SH-SY5Y (cell line): ENCODE data around the gene MPZL1.

Experiments used
- GATA2 ChIP-seq: IDR thresholded peaks from 2 replicates; pipeline ENCODE4 v1.6.1; 2011; ENCODE audit warnings: mild to moderate bottlenecking, low read depth, low read length
- GATA3 ChIP-seq: IDR thresholded peaks from 2 replicates; pipeline ENCODE4 v1.6.1; 2011; ENCODE audit warnings: low read depth, mild to moderate bottlenecking, low read length, moderate library complexity

Gene MPZL1

DNA sequence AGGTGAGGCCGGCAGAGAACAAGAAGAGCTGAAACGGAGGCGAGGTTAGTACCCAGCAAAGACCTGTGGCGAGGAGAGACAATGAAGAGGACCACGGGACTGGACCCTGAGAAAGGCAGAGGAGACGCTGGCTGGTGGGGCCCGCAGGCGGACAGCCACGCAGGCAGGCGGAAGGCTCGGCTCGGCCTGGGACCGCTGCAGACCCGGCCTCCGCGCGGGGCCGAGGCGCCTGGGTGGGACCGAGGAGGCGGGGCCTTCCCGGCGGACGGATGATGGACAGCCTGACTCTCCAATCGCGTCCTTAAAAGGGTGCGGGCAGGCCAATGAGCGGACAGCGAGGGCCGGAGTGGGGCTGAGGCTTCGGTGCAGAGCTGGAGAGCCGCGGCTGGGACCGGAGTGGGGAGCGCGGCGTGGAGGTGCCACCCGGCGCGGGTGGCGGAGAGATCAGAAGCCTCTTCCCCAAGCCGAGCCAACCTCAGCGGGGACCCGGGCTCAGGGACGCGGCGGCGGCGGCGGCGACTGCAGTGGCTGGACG lies at the start of gene MPZL1:
Gene MPZL1, plus strand, starts transcription at position 366 of the 535 bp plus-strand sequence. CDS start 170 bp downstream, outside the sequence.
- no peak for TF ChIP-seq GATA3
- no peak for TF ChIP-seq GATA2

DNA sequence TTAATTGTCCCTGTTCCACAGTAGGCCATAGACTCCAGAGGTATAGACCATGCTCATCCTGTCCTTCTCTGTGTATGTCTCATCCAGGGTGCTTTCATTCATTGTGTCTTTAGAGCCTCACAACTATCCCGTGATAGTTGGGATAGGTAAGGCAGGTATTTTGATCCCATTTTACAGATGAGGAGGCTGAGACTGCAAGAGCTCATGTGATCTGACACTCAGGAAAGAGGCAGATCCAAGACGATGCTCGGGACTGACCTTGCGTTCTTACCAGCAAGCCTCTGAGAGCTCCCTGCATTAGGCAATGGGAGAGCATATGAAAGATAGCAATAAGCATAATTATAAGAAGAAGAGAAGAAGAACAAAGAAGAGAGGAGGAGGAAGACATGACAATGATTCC lies 49.0 kb upstream of the MPZL1 start:
- TF ChIP-seq GATA2 (no peak), GATA3 (no peak)

DNA sequence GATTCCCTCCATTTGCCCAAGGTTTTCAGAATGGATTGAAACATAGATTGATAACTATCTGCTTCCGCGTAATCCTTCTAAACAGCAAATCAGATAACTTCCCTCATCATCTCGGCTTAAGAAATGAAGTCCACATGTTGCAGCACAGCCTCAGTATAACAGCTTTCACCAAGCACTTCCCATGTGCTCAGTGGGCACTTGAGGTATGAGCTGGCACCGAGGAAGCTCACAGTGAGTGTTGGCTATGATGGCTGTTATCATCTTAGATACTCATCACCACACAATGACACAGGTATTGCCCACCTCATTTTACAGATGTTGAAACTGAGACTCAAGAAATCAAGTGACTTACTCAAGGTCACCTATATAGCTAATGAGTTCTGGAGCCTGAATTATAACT lies 48.5 kb upstream of the MPZL1 start:
- no peak for TF ChIP-seq GATA3
- TF ChIP-seq GATA2, result no peak; the same call in 1 of the 2 replicates

DNA sequence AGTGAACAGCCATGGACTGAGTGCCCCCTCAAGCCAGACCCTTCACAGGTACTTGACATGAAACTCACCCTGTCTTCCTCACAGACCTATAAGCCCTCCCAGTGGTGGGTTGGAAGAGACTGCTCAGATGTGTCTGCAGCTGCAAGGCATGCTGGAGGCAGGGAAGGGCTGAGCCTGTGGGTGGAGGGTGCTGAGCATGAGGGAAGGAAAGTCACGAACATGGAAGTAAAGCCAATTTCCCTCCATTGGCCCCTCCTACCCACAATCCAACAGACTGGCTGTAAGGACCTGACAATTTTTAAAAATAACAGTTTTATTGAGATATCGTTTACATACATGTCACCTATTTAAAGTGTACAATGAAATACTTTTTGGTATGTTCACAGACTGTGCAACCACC lies 47.6 kb upstream of the MPZL1 start:
- TF ChIP-seq GATA2 (no peak), GATA3 (no peak)

DNA sequence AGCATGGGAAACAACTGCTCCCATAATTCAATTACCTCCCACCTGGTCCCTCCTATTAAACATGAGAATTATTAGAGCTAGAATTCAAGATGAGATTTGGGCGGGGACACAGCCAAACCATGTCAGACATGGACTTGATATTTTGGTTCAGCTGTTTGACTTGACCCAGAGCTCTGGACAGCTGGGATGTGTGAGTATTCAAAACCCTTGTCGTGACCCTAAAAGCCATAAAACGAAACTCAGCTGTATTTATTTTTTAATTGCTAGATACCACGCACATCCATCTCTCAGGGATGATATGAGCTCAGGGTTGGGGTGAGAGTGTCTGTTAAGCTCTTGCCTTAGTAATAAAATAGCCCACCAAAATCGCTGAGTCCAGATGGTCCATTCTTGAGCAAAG lies 46.3 kb upstream of the MPZL1 start:
- TF ChIP-seq GATA3 (no peak), GATA2 (no peak)

DNA sequence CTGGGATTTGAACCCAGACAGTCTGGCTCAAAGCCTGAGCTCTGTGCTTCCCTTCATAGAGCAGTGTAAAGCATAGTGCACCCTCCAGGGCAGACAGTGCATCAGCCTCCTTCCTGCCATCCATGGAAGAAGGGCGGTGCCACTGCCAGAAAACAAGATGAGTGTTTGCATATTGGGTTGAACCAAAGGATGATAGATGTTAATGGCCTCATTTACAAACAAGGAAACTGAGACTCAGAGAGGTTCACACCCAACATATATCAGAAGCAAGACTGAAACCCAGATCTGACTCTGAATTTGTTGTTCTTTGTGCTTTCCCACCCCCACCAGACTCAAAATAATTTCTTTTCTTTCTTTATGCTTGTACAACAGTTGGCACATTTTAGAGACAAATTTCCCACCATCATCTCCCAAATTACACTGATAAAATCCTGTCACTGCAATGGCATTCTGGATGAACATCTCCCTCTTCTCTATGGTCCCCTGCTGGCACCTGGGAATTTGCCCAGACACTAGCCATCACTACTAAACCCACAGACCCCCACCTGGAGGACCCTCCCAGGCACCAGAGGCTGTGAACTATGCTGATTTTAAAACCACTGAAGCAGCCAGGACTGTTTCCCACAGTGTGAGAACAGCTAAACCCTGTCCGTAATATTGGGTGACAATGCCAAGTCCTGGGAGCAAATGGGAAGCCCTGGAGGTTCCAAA lies 45.4 kb upstream of the MPZL1 start:
- TF ChIP-seq GATA3 (no peak), GATA2 (no peak)

DNA sequence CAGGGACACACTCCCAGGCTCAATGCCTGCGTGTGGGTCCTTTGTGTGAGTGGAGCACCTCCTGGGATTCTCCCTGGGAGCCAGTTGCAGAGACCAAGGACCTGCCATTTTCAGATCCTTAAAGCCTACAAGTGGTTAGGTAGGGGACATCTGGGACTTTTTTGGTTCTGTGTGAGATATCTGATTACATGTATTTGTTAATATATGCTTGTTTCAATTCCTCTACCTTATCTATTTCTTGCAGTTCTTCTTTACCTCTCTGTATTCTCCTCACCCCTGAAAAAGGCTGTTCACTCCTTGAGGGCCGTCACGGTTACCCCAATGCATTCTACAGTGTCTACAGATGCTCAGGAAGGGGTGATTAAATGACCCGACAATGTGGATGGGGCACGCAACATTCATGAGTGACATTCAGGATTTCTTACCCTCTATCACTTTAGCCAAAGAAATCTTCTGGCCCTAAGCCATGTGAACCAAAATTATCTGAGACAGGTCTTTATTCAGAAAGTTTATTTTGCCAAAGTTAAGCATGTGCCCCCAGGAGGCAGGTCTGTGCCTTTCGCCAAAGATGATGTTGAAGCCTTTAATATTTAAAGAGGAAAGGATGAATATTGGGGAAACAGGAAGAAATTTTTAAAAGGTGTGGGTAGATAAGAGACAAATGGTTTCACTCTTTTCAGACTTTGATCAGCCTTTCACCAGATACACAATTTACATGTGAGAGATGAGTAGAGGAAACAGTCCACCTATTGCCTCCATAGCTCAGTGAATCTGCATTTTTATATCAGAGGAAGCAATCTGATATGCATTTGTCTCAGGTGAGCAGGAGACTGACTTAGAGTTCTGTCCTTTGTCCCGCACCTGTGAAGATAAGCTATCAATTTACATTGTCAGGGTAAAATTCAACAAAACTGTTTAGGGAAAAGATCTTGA lies 44.6 kb upstream of the MPZL1 start:
- no peak for TF ChIP-seq GATA2
- TF ChIP-seq GATA3, result no peak

DNA sequence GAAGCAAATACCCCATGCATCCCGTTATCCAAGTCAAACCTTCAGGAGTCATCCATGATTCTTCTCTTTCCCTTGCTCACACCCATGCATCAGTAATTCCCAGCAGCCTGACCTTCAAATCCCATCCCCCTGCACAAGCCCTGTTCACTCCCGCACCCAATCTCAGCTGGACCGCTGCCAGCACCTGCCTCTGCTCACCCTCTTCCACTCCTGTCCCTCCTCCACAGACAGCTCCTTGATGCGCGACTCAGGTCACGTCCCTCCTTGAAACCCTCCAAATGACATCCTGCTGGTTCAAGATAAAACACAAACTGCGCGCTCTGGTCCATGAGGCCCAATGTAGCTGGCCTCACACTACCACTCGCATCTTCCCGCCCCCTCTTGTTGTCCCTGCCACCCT lies 43.4 kb upstream of the MPZL1 start:
- TF ChIP-seq GATA2 (no peak), GATA3 (no peak)

DNA sequence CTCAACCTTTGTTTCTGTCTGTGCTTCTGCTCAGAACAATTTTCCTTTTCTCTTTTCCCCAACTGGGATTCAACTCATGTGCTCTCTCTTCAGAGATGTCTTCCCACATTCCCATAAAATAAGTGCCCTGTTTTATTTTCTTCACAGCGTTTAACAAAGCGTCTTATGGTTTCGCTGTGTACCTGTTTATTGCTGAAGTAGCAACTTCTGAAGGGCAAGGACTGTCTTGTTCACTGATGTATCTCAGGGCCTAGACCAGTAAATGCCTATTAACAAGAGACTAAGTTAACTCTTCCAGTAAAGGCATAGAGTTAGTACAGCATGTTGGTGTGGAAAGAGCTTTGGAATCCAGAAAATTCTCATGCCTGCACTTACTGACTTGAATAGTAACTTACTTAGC lies 42.9 kb upstream of the MPZL1 start:
- TF ChIP-seq GATA3 (no peak), GATA2 (no peak)

DNA sequence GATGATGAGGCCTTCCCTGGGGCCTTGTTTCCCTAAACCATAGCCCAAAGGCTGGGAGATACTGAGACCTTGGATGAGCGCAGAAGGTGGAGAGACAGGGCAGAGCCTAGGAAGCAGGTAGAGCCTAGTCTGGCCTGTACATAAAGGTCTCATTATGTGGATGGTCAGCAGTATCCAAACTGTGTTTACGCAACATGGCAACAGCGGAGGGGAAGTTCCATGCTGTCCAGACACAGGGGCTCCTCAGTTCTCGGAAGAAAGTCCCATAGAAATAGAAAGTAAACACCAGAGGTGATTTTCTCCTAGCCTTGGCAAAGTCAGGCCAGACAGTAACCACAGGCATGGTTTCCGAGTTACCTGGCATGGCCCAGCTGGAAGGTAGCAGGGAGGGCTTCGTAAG lies 42.1 kb upstream of the MPZL1 start:
- TF ChIP-seq GATA2 (no peak), GATA3 (no peak)

DNA sequence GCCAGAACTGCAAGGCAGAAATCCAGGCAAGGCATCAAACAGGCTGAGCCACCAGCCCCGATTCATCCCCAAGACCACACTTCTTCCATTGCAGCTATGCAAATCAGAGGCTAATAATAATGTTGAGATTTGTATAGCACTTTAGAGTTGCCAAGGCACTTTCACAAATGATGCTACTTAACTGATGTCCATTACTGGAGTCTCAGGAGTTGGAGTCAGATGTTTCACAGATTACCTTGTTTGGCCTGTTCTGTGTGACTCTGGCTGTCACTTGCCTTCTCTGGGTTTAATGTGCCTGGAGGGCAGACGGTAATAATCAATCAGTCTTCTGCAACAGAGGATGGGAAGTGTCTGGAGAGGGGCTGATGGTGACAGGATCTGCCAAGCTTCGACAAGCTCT lies 40.8 kb upstream of the MPZL1 start:
- no peak for TF ChIP-seq GATA3
- no peak for TF ChIP-seq GATA2

DNA sequence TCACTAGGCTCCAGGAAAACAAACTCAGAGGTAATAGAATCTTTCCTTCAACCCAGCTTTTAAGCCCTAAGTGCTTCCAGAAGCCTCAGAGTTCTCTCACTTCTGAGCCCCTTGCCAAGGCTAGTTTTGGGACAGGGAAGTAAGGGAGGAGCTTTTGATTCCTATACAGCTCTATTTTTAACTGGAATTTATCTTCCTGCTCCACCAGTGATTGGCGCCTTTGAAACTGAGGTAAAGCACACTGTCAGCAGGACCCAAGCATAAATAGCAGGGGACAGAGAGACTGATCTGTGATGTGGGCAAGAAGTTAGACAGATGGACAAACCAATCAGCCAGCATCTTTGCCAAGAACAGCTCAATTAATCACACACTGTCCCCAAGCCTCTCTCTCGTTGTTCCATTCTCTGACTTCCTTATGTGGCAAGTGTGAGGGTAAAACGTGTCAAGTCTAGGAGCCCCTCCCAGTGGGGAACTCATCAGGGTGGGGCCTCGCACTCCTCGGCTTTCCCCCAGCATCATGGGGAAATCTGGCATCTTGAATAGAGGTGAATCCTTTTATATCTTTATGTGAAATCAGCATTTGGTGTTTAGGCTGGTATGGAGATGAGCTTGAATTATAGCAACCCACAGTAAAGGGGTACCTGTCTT lies 40.2 kb upstream of the MPZL1 start:
- no peak for TF ChIP-seq GATA2
- TF ChIP-seq GATA3, result no peak

DNA sequence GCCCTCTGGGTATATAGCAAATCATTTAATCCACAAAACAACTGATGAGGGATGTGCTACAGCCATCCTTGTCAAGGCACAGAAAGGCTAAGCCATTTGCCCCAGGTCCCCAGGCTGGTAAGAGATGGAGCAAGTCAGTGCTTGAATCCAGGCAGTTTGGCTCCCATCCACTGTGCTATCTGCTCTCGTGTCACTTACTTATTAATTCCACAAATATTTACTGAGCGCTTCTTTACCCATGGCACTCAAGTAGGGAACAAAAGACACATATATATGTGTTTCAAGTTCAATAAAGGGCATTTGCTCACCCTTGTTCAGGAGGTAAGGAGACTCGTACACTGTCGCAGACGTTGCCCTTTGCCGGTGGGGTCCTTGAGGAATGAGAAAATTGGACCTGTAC lies 38.6 kb upstream of the MPZL1 start:
- TF ChIP-seq GATA3 (no peak), GATA2 (no peak)
